HG03135 (cell line): Measurements from ENCODE around the gene BPIFA2.

Source experiments
- ATAC-seq: cut with Tn5 transposase; IDR thresholded peaks from one replicate; pipeline ENCODE4 v1.9.1; 2021; ENCODE audit warnings: mild to moderate bottlenecking, moderate library complexity; ENCODE audit not compliant: unreplicated experiment

The BPIFA2 gene

DNA sequence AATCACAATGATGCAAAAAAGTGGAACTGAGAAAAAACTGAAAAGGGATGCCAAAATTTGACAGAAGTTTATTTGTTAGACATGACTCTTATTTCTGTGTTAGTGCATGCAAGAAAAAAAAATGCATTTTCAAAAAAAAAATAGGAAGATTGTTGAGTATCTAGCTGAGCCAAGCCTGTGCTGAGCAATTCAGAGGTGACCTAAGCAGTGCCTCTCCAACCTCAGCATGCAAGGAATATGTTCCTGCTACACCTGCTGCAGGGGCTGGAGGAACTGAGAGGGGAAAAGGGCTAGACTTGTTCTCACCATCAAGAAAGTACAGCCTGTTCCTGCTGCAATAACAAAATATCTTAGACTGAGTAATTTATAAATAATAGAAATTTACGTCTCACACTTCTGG, 24.0 kb downstream of the BPIFA2 start:
- ATAC-seq: no peak

DNA sequence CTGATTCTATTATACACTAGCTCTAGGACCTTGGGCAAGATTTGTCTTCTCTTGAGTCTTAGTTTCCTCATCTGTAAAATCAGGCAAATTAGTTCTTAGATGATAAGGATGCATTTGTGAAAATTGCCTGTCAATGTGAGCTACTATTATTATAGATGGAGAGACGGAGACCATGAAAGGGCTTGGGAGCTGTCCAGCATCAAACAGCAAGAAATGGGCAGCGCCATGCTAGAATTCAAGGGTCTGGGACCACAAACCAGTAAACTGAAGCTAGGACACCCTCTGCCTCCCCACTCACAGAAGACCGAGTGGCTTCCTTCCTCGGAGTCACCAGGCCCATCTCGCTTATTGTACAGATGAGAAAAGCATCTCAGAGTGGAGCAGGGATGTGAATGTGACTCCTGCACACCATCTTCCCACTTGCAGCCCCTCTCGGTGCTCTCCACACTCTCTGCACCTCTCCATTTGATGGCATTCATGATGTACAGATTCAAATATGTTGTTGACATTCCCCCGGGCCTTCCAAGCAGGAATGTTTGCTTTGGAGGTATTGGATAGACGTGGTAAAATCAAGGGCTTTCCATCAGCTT, 25.0 kb downstream of the BPIFA2 start:
- ATAC-seq: no peak

DNA sequence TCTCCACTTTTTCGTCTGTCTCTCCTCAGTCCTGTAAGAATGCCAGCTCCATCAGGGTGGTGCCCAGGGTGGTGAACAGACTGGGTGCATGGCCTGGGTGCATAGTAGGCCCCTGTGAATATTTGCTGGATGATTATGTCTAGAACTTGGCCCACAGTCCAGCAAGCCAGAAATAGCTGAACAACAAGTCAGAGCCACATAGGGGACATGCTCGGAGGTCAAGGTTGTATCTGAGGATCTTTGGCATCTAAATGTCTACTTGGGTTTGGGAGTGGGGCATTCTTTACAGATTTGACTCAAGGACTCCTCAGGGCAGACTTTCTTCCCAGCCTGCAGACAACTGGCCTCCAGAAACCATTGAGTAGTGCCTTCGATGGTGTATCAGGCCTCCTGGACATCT, 31.1 kb downstream of the BPIFA2 start:
- ATAC-seq: no peak

DNA sequence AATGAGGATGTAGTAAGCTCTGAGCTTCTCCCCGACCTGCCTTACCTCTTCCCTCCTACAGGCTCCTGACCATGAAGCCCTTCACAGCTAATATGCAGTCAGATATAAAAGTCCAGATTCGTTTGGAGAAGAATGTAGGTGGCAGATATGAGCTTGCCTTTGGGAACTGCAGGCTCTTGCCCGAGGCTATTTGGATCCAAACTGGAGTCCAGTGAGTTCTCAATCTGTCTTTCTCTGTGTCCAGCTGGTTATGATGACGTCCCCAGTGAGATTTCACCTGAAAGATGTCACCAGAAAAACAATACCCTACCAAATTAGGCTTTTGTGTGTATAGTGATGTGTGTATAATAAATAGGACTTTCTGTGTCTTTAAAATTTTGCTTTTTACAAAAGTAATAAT, 34.5 kb downstream of the BPIFA2 start:
- no peak for ATAC-seq

DNA sequence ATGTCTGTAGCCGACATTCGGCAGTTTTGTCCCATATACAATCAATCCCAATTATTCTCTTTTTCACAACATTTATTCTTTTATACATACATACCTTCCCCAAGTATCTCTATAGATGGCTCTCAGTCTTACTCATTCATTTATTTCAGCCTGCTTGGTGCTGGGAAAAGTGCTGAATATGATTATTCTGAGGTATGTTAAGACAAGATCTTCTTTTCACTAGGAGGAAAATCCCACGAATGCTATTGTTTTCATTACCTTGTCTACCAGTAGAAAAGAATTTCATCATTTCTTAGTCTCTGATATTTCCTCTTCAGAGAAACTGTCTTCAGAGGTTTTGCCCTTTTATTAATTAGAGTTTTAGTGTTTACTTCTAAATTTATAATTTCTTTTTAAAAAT, 35.5 kb downstream of the BPIFA2 start:
- ATAC-seq: no peak

DNA sequence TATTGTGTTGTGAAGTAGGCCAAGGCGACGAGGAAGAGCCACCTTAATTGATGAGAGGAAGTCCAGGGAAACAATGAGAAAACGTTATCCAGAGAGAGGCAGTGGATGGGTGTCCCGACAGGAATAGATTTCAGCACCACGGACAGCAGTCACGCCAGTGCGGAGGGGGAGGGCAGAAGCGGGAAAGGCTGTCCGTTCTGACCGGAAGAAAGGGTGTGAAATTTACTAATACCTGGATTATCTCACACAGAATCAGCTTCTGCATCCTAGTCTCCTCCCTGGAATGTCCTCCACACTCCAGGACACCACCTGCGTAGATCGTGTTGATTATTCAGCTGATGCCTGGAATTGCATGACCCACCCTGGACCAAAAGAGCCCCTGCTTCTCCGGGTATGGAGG, 41.8 kb downstream of the BPIFA2 start:
- no peak for ATAC-seq

DNA sequence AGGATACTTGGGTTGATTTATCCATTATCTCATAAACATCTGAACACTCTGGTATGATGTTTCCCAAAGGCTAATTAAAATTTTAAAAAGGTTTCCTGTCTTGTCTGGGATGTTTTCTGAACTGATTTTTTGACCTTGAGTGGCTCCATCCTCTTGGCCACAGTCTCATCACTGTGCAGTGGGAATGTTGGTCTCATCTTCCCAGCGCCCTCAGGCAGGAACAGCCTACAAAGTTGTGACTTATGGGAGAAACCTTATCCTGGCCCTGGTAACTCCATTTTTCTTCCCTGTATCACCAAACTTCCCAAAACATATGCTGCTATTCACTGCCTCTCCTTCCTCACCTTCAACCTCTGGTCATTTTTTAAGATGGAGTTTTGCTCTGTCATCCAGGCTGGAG, 42.4 kb downstream of the BPIFA2 start:
- no peak for ATAC-seq

DNA sequence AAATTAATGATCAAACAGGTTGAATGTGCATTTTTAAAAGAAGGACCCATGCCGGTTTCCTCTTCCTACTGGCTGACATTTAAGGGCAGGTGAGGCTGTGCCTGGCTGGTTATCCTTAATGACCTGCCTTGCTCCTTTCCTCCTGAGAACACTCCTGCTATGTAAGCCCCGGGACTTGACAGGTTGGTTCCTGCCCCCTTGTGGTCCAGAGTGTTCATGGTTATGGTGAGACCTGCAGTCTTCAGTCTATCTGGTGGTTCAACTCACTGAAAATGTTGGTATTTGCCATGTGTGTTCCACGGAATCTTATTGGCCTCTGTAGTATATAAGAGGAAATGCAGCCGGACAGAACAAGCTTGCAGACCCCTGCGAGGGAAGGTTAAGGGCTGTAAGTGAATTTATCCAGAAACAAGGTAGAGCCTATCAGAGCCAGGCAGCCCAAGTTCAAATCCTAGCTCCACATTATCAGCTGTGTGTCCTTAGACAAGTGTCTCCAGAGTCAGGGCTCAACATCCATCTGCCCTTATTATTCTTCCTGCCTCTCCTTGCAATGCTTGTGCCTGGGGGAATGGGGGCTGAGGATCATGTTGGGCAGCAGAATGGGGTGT, 44.0 kb downstream of the BPIFA2 start:
- no peak for ATAC-seq

DNA sequence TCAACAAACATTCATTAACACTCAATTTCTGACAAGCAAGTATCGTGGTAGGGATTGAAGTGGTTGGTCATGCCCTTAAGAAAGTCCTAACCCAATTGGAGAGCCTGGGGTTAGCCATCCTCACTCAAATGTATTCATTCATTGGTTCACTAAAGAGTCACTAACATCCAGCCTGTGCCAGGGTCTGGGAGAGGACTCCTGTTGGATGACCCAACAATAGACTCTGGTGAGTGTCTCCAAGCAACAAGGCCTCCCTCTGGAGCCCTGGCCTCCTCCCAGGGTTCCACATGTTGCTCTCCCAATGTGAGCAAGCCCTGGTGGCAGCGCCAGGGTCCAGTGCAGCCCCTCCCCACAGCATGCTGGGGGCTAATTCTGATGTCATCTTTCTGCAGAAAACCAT, 49.1 kb downstream of the BPIFA2 start, which contains the start of gene BPIFA3:
BPIFA3 (plus strand) TSS at position 301 of the 400 bp plus-strand sequence. CDS start 185 bp downstream, outside the sequence.
- ATAC-seq: no peak

DNA sequence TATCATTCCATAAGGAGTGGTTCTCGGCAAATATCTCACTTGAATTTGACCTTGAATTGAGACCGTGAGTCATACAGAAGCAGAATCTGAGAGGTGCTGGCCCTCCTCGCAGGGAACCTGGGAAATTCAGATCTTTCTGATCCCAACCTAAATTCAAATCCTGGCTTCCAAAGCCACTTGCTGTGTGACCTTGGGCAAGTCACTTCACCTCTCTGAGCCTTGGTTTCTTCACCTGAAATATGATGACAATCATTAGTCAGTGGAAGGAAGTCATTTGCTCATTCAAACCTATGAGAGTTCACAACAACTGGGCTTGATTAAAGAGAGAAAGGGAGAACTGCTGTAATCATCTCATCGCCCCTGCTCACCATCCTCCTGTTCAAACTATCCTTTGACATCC, 56.4 kb downstream of the BPIFA2 start:
- no peak for ATAC-seq

DNA sequence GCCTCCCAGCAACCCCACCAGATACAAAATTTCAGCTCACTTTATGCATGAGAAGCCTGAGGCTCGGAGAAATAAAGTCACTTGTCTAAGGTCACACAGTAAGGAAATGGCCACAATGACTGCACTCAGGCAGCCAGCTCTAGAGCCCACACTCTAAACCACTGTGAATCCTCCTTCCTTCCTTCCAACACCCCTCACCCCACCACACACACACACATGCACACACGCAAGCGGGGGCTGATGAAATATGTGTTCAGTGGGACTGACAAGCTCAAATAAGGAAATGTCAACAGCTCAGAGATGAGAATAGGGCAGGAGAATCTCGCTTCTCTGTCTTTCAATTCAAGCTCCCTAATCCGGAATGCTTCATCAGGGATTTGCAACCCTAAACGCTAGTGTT, 61.9 kb downstream of the BPIFA2 start:
- no peak for ATAC-seq
